GM12878 (cell line): ENCODE data around the gene OTUD4. TPM values are rescaled to one million over a fixed set of nuclear protein-coding genes. Genes with fewer than 3 reads are reported as not detected.
A peak's percentile ranks its signal among the peaks of the same experiment; 100 is the strongest.

ENCODE experiments used
- ATAC-seq: fragments of 200-7000 bp; cut with Tn5 transposase; 3 replicates; pipeline ENCODE4 v1.9.1; 2020; ENCODE audit warnings: mild to moderate bottlenecking, moderate library complexity
- BruUV-seq: library from RNA; stranded (reverse); fragments of 400-500 nt; replicated peaks from 2 replicates; lab custom pipeline; 2021; lab: Mats Ljungman, UMichigan
- CTCF ChIA-PET: fragments of 300-600 bp; sonication (Branson Sonifier 250); formaldehyde crosslinking; extraction: SDS; loops from one replicate; lab custom pipeline; 2021; ENCODE audit warnings: inconsistent platforms; lab: Yijun Ruan, JAX
- POLR2A ChIA-PET: fragments of 350-600 bp; formaldehyde crosslinking; extraction: SDS; loops from one replicate; lab custom pipeline; 2021; ENCODE audit warnings: inconsistent platforms; lab: Charles Lee
- RAD21 ChIA-PET: fragments of 300-600 bp; sonication (Branson Sonifier 250); formaldehyde crosslinking; loops from one replicate; lab custom pipeline; 2023; ENCODE audit warnings: antibody characterized with exemption; ENCODE audit not compliant: unreplicated experiment; lab: Charles Lee
- SMC1A ChIA-PET: fragments of 300-600 bp; sonication (Branson Sonifier 250); formaldehyde crosslinking; loops from one replicate; lab custom pipeline; 2023; ENCODE audit not compliant: unreplicated experiment, uncharacterized antibody; lab: Charles Lee
- DNase-seq: peaks from one replicate; pipeline ENCODE4 v3.0.0-alpha.2; 2011; ENCODE audit warnings: low read depth, low spot score
- FAIRE-seq: peaks from 3 replicates; lab custom pipeline; 2011; peaks lifted over from hg19 to GRCh38; lab: Jason Lieb, UNC
- H2AFZ ChIP-seq: 2 replicates; pipeline ENCODE4 v1.6.0; 2011; ENCODE audit warnings: low read depth, low read length, control low read depth; ENCODE audit not compliant: control insufficient read depth
- H3K27ac ChIP-seq: 2 replicates; pipeline ENCODE4 v1.5.1; 2011; ENCODE audit warnings: control low read depth; ENCODE audit not compliant: control insufficient read depth, insufficient read depth
- H3K27me3 ChIP-seq, 2 experiments: replicated peaks in 1 of 2; 2 replicates each; pipeline versions ENCODE4 v1.6.0 to v1.6.1; 2011; ENCODE audit warnings: low read length in 1 of 2; ENCODE audit not compliant: control insufficient read depth in 2 of 2, insufficient read depth in 2 of 2
- H3K36me3 ChIP-seq, 2 experiments: 2 replicates each; pipeline ENCODE4 v1.5.1; 2011; ENCODE audit warnings: low read length in 1 of 2; ENCODE audit not compliant: control insufficient read depth in 2 of 2, insufficient read depth in 2 of 2
- H3K4me1 ChIP-seq: 2 replicates; pipeline ENCODE4 v1.6.1; 2011; ENCODE audit warnings: mild to moderate bottlenecking, low read length, moderate library complexity, mixed read lengths; ENCODE audit not compliant: control insufficient read depth, insufficient read depth
- H3K4me2 ChIP-seq: 2 replicates; pipeline ENCODE4 v1.6.0; 2011; ENCODE audit warnings: control low read depth; ENCODE audit not compliant: control insufficient read depth, insufficient read depth
- H3K4me3 ChIP-seq: fragments of 200-600 bp; sonication (generic); 2 replicates; pipeline ENCODE4 v1.5.1; 2016
- H3K79me2 ChIP-seq: 2 replicates; pipeline ENCODE4 v1.6.0; 2011; ENCODE audit warnings: low read length; ENCODE audit not compliant: control insufficient read depth, insufficient read depth
- H3K9ac ChIP-seq: 2 replicates; pipeline ENCODE4 v1.8.0; 2011; ENCODE audit warnings: low read length, control low read depth, mixed read lengths; ENCODE audit not compliant: control insufficient read depth, insufficient read depth
- H3K9me3 ChIP-seq: replicated peaks from 3 replicates; pipeline ENCODE4 v1.5.1; 2011; ENCODE audit warnings: mild to moderate bottlenecking, low read length; ENCODE audit not compliant: control insufficient read depth, insufficient read depth
- H4K20me1 ChIP-seq: 2 replicates; pipeline ENCODE4 v1.6.0; 2011; ENCODE audit not compliant: control insufficient read depth, insufficient read depth
- CTCF ChIP-seq, 3 experiments: IDR thresholded peaks in 2 of 3; conservative IDR thresholded peaks in 1 of 3; 2 replicates each; pipeline ENCODE4 v1.5.1; 2011; ENCODE audit warnings: low read depth in 3 of 3, low read length in 3 of 3, mild to moderate bottlenecking in 3 of 3, control low read depth in 2 of 3, moderate library complexity in 2 of 3, inconsistent platforms in 1 of 3, mixed read lengths in 1 of 3; ENCODE audit not compliant: control insufficient read depth in 2 of 3, insufficient read depth in 1 of 3; ENCODE audit errors: extremely low read depth in 1 of 3
- DPF2 ChIP-seq: fragments of 450-650 bp; IDR thresholded peaks from 2 replicates; pipeline ENCODE4 v1.6.1; 2017; ENCODE audit warnings: mild to moderate bottlenecking
- KAT2A ChIP-seq: conservative IDR thresholded peaks from 2 replicates; pipeline ENCODE4 v1.6.1; 2011; ENCODE audit warnings: low read depth, low read length; ENCODE audit not compliant: control insufficient read depth
- MAX ChIP-seq: IDR thresholded peaks from 2 replicates; pipeline ENCODE4 v1.6.1; 2012; ENCODE audit warnings: low read depth, low read length, improper control_type of control experiment
- MLLT1 ChIP-seq: fragments of 450-650 bp; IDR thresholded peaks from 2 replicates; pipeline ENCODE4 v1.6.1; 2016; ENCODE audit warnings: mild to moderate bottlenecking
- NFIC ChIP-seq: IDR thresholded peaks from 2 replicates; pipeline ENCODE4 v1.6.1; 2012; ENCODE audit warnings: low read depth, mild to moderate bottlenecking, inconsistent platforms, low read length, moderate library complexity
- PML ChIP-seq: IDR thresholded peaks from 2 replicates; pipeline ENCODE4 v1.6.1; 2012; ENCODE audit warnings: low read length, inconsistent platforms
- SIN3A ChIP-seq: IDR thresholded peaks from 2 replicates; pipeline ENCODE4 v1.6.1; 2012; ENCODE audit warnings: low read depth, low read length, improper control_type of control experiment
- STAT3 ChIP-seq: IDR thresholded peaks from 2 replicates; pipeline ENCODE4 v1.6.1; 2011; ENCODE audit warnings: low read depth, low read length, improper control_type of control experiment
- SUPT20H ChIP-seq: IDR thresholded peaks from 2 replicates; pipeline ENCODE4 v1.6.1; 2011; ENCODE audit warnings: low read depth, mild to moderate bottlenecking, low read length, moderate library complexity, borderline replicate concordance; ENCODE audit not compliant: control insufficient read depth
- YBX1 ChIP-seq: fragments of 450-650 bp; IDR thresholded peaks from 2 replicates; pipeline ENCODE4 v1.6.1; 2016; ENCODE audit warnings: antibody characterized with exemption
- ZNF384 ChIP-seq: IDR thresholded peaks from 2 replicates; pipeline ENCODE4 v1.6.1; 2012; ENCODE audit warnings: low read depth, mild to moderate bottlenecking, low read length, improper control_type of control experiment, borderline replicate concordance
- ZNF592 ChIP-seq: fragments of 450-650 bp; IDR thresholded peaks from 2 replicates; pipeline ENCODE4 v1.6.1; 2017; ENCODE audit warnings: mild to moderate bottlenecking, moderate library complexity
- ZZZ3 ChIP-seq: IDR thresholded peaks from 2 replicates; pipeline ENCODE4 v1.6.1; 2011; ENCODE audit warnings: low read depth; ENCODE audit not compliant: control insufficient read depth, insufficient read length
- WGBS: methylation state at CpG from one replicate; pipeline ENCODE4 v1.1.6; 2016; ENCODE audit warnings: low lambda C conversion rate; ENCODE audit not compliant: insufficient replicate concordance, insufficient coverage; ENCODE audit errors: missing lambda C conversion rate; 5-methylcytosine and 5-hydroxymethylcytosine counted together
- in situ Hi-C: fragments of 300-500 bp; cut with MboI; formaldehyde crosslinking; loops from 9 replicates; pipeline ENCODE4 v1.14.3; 2018; ENCODE audit warnings: mixed read lengths
- intact Hi-C: fragments of 100-400 bp; cut with micrococcal nuclease; formaldehyde crosslinking; loops from one replicate; pipeline ENCODE4 v1.14.2; 2022; ENCODE audit not compliant: unreplicated experiment
- polyA plus RNA-seq, 11 experiments: library from polyadenylated mRNA; depleted of rRNA in 4 of 11; unstranded in 6 of 11; stranded (reverse) in 5 of 11; fragments of >200 nt; fragmentation: Nextera tagmentation in 4 of 11; fragmentation: Illumina TruSeq in 1 of 11; extraction: Ambion mirVana in 4 of 11; extraction: Trizol in 1 of 11; gene quantifications; 1 replicate in 1 of 11; 2 replicates in 10 of 11; pipeline versions ENCODE4 v1.2.1 to v1.2.3, GENCODE V29; 2011 to 2016; ENCODE audit warnings: inconsistent platforms in 2 of 11, missing spikeins in 2 of 11, low read depth in 1 of 11
- total RNA-seq, 4 experiments: library from RNA; depleted of rRNA in 3 of 4; stranded (reverse); fragments of >200 nt in 3 of 4; fragmentation: Illumina TruSeq in 1 of 4; extraction: Trizol in 1 of 4; gene quantifications; 2 replicates each; pipeline versions ENCODE4 v1.2.1 to v1.2.3, GENCODE V29; 2013 to 2021

The OTUD4 gene
- total and polyA plus RNA-seq, 10 of the 15 experiments (the other 5 are each of a cell fraction or from before 2014, with no cell fraction given): 2.2 to 26.3 (median 14.2) TPM

- ChIA-PET SMC1A (interaction anchor here (1.9 to 3.3 kb wide), 2 partner anchors 26 to 31 kb away, joined by 5 to 14 read pairs; no protein-coding TSS in a partner anchor), RAD21 (no interaction called here), CTCF (no interaction called here), POLR2A (interaction anchor here (0.6 kb wide), 1 partner anchor 46 kb away, joined by 3 read pairs; no protein-coding TSS in a partner anchor)
- ATAC-seq (no peak), FAIRE-seq (no peak), DNase-seq (no peak)
- no peaks in the 10 kb centered on the region for H4K20me1 ChIP-seq
- H3K4me1 ChIP-seq: peaks cover 35% of the 10 kb centered on the region
- peaks cover 1 to 16% of the 10 kb centered on the region in 2 experiments; a peak in 3 of 4 replicates for H3K36me3 ChIP-seq
- H3K4me3 ChIP-seq: no peak overlapping the region
- no TSS peak for BruUV-seq
- in situ Hi-C loops (no loop called here), intact Hi-C loops (loop anchor here (10.0 kb wide), 1 partner anchor 956 kb away; no protein-coding TSS in a partner anchor)
- H3K9ac ChIP-seq: no peak overlapping the region
- H3K4me2 ChIP-seq: no peak overlapping the region
- no peaks in the 10 kb centered on the region; the same call in 1 of the 2 replicates for H3K79me2 ChIP-seq
- H3K27me3 ChIP-seq: no peaks in the 10 kb centered on the region
- no peak overlapping the region for H2AFZ ChIP-seq
- no peaks in the 10 kb centered on the region for H3K9me3 ChIP-seq
- H3K27ac ChIP-seq: peak overlapping the region; percentile 15; the same call in 1 of the 2 replicates
- 17% methylated on average over 2 of the region's 2 CpGs for WGBS
- TF ChIP-seq CTCF (IDR thresholded peaks at IDR 0.05 in 2 of 3, conservative IDR thresholded peaks at IDR 0.05 in 1 of 3; ENCODE audit: control insufficient read depth in 2 of 3, extremely low read depth in 1 of 3, insufficient read depth in 1 of 3, low read depth in 3 of 3, low read length in 3 of 3): no peak
- TF ChIP-seq ZNF592: no peak
- TF ChIP-seq SUPT20H: no peak
- TF ChIP-seq SIN3A: no peak
- no peak for TF ChIP-seq MLLT1
- TF ChIP-seq KAT2A: no peak
- no peak for TF ChIP-seq ZNF384
- TF ChIP-seq DPF2: no peak
- TF ChIP-seq MAX: no peak
- no peak for TF ChIP-seq STAT3
- TF ChIP-seq ZZZ3: no peak
- TF ChIP-seq YBX1: no peak
- no peak for TF ChIP-seq PML
- TF ChIP-seq NFIC: no peak
Observed at GRCh38 chr4:145130788-145131399, 49.5 kb downstream of the OTUD4 start.
